Mesendoderm (in vitro differentiated cells): ENCODE measurements around the gene AKT3.
"Not testable (repeated sequence)": the region's sequence is repeated elsewhere in the genome, so short reads cannot be mapped to it uniquely, and the experiment has no call there.

Experiments
- DNase-seq: peaks from one replicate; pipeline ENCODE4 v3.0.0; 2013
- H2AK5ac ChIP-seq: 2 replicates; pipeline ENCODE4 v1.6.1; 2013; ENCODE audit warnings: low read length, inconsistent platforms
- H2BK120ac ChIP-seq: 2 replicates; pipeline ENCODE4 v1.6.1; 2013; ENCODE audit warnings: low read depth, mild to moderate bottlenecking, low read length, moderate library complexity, mixed read lengths
- H2BK15ac ChIP-seq: replicated peaks from 2 replicates; pipeline ENCODE4 v1.6.1; 2013; ENCODE audit warnings: low read depth, mild to moderate bottlenecking, moderate library complexity
- H2BK5ac ChIP-seq: 2 replicates; pipeline ENCODE4 v1.6.1; 2013; ENCODE audit warnings: low read length, inconsistent platforms
- H3K18ac ChIP-seq: 2 replicates; pipeline ENCODE4 v1.6.1; 2013; ENCODE audit warnings: mild to moderate bottlenecking, low read length, mixed read lengths
- H3K23ac ChIP-seq: one replicate; pipeline ENCODE4 v1.6.1; 2013; ENCODE audit warnings: low read length
- H3K27ac ChIP-seq: 2 replicates; pipeline ENCODE4 v1.5.1; 2013; ENCODE audit warnings: low read depth, mild to moderate bottlenecking, inconsistent platforms, low read length, moderate library complexity
- H3K27me3 ChIP-seq: 2 replicates; pipeline ENCODE4 v1.6.1; 2013; ENCODE audit warnings: low read length, control low read depth, mild to moderate bottlenecking, inconsistent platforms; ENCODE audit not compliant: insufficient read depth, poor library complexity
- H3K36me3 ChIP-seq: 2 replicates; pipeline ENCODE4 v1.6.1; 2013; ENCODE audit warnings: low read length, inconsistent platforms; ENCODE audit not compliant: control insufficient read depth, insufficient read depth
- H3K4ac ChIP-seq: one replicate; pipeline ENCODE4 v1.6.1; 2013; ENCODE audit warnings: low read depth, mild to moderate bottlenecking, low read length, moderate library complexity
- H3K4me1 ChIP-seq: 2 replicates; pipeline ENCODE4 v1.6.1; 2013; ENCODE audit warnings: low read depth, low read length, inconsistent platforms; ENCODE audit not compliant: control insufficient read depth
- H3K4me2 ChIP-seq: 2 replicates; pipeline ENCODE4 v1.6.1; 2013; ENCODE audit warnings: low read length
- H3K4me3 ChIP-seq: 2 replicates; pipeline ENCODE4 v1.5.1; 2013; ENCODE audit warnings: mild to moderate bottlenecking, low read length
- H3K56ac ChIP-seq: one replicate; pipeline ENCODE4 v1.6.1; 2013; ENCODE audit warnings: low read length
- H3K79me1 ChIP-seq: 2 replicates; pipeline ENCODE4 v1.6.1; 2013; ENCODE audit warnings: low read length, inconsistent platforms
- H3K79me2 ChIP-seq: 2 replicates; pipeline ENCODE4 v1.6.1; 2013; ENCODE audit warnings: mild to moderate bottlenecking, low read length; ENCODE audit not compliant: control insufficient read depth, insufficient read depth
- H3K9ac ChIP-seq: 2 replicates; pipeline ENCODE4 v1.6.1; 2013; ENCODE audit warnings: low read length, inconsistent platforms
- H4K5ac ChIP-seq: one replicate; pipeline ENCODE4 v1.6.1; 2013; ENCODE audit warnings: low read length
- H4K8ac ChIP-seq: one replicate; pipeline ENCODE4 v1.6.1; 2013; ENCODE audit warnings: low read depth, mild to moderate bottlenecking, control low read depth, low read length, moderate library complexity
- WGBS: extraction: QIAGEN DNeasy Blood & Tissue Kit; methylation state at CpG from one replicate; pipeline ENCODE4 v1.1.7; 2013; ENCODE audit warnings: low lambda C conversion rate, missing lambda C conversion rate; ENCODE audit not compliant: insufficient coverage; ENCODE audit errors: extremely low coverage; 5-methylcytosine and 5-hydroxymethylcytosine counted together

AKT3 gene

DNA sequence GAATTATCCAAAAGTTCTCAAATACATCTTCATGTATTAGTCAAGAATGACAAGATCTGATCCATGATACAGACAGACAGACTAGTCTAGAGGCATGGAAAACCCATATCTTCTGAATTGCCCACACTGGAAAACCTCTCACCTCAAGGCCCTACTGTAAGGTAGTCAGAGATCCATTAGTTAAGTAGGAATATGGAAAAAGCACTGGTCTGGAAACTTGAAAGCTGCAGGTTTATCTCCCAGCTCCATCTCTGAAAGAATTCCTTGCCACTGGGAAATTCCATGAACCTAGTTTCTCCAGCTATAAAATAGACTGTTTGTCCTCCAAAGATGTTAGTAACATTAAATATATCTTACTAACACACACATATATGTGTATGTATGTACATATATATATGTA, 169.2 kb downstream of the AKT3 start:
- no peak overlapping the region for H3K56ac ChIP-seq
- no peak overlapping the region for H3K18ac ChIP-seq
- DNase-seq, result peak; percentile 55
- no peak overlapping the region for H3K27ac ChIP-seq
- H3K27me3 ChIP-seq, result no peaks in the 10 kb centered on the region
- no peaks in the 10 kb centered on the region for H3K79me2 ChIP-seq
- H3K4me2 ChIP-seq, result no peak overlapping the region
- no peak overlapping the region for H2BK120ac ChIP-seq
- no peak overlapping the region for H2AK5ac ChIP-seq
- H3K23ac ChIP-seq, result no peak overlapping the region
- no peaks in the 10 kb centered on the region for H3K36me3 ChIP-seq
- no peak overlapping the region for H3K4ac ChIP-seq
- no peaks in the 10 kb centered on the region for H3K79me1 ChIP-seq
- H3K4me1 ChIP-seq, result no peaks in the 10 kb centered on the region
- H3K4me3 ChIP-seq, result no peak overlapping the region
- no peak overlapping the region for H3K9ac ChIP-seq
- no peak overlapping the region for H4K5ac ChIP-seq
- H2BK5ac ChIP-seq, result no peak overlapping the region
- H4K8ac ChIP-seq, result no peak overlapping the region
- no peak overlapping the region for H2BK15ac ChIP-seq

DNA sequence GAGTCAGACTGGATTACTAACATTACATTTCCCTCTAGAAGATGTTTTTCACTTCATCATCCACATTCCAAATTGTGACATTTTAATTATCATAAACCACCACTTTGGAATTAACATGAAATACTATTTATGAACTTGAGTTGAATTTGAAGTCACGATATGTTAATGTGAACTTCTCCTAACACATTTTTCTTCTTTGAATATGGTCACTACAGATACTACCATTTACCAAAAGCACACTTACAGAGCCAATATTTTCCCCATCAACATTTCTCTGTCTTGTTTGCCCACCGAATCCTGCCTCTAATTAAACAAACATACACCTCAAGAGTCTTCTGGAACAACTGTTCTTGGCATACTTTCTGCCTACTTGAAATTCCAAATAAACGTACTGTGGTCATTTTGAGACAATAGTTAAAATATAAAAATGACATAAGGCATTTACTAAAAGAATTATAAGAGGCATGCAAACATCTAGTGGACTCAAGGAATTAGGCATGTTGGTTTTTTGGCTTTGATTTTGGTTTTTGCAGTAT, 177.4 kb downstream of the AKT3 start:
- Histone ChIP-seq H3K27me3 (no peaks in the 10 kb centered on the region), H3K4ac (no peak overlapping the region), H4K8ac (no peak overlapping the region), H3K4me1 (no peaks in the 10 kb centered on the region), H4K5ac (no peak overlapping the region), H3K4me3 (no peak overlapping the region), H2BK120ac (no peak overlapping the region), H3K23ac (no peak overlapping the region), H3K56ac (no peak overlapping the region), H3K79me1 (no peaks in the 10 kb centered on the region), H3K18ac (no peak overlapping the region), H2BK5ac (no peak overlapping the region), H2AK5ac (no peak overlapping the region), H2BK15ac (no peak overlapping the region), H3K27ac (no peak overlapping the region), H3K79me2 (no peaks in the 10 kb centered on the region), H3K9ac (no peak overlapping the region), H3K36me3 (no peaks in the 10 kb centered on the region), H3K4me2 (no peak overlapping the region)
- no peak for DNase-seq
- WGBS, result 100% methylated on average over 1 of the region's 3 CpGs

DNA sequence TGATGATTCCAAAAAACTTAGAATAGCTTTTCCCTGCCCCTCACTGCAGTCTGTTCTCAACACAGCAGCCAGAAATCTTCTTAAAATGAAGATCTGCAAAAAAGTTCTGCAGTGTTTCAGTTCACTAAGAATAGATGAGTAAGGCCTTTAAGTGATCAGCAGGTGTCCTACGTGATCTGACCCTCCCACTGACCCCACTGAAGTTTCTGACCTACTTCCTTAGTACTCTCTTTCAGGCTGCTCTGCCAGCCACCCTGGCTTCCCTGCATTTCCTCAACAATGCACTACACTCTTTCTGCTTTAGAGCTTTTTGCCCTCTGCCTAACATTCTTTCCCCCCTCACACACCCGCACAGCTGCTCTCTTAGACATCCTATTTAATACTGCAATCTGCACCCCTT, 182.5 kb downstream of the AKT3 start:
- Histone ChIP-seq H3K79me2 (no peaks in the 10 kb centered on the region), H3K79me1 (peaks cover 2% of the 10 kb centered on the region), H3K27me3 (no peaks in the 10 kb centered on the region), H4K8ac (no peak overlapping the region), H2AK5ac (no peak overlapping the region), H2BK5ac (no peak overlapping the region), H2BK15ac (no peak overlapping the region), H3K18ac (no peak overlapping the region), H3K4me2 (no peak overlapping the region), H3K27ac (no peak overlapping the region), H2BK120ac (no peak overlapping the region), H3K9ac (no peak overlapping the region), H3K4me3 (no peak overlapping the region), H3K56ac (no peak overlapping the region), H4K5ac (no peak overlapping the region), H3K23ac (no peak overlapping the region), H3K36me3 (no peaks in the 10 kb centered on the region), H3K4ac (no peak overlapping the region), H3K4me1 (no peaks in the 10 kb centered on the region)
- no peak for DNase-seq
- no CpG with 5 or more reads among the region's 2 CpGs for WGBS

DNA sequence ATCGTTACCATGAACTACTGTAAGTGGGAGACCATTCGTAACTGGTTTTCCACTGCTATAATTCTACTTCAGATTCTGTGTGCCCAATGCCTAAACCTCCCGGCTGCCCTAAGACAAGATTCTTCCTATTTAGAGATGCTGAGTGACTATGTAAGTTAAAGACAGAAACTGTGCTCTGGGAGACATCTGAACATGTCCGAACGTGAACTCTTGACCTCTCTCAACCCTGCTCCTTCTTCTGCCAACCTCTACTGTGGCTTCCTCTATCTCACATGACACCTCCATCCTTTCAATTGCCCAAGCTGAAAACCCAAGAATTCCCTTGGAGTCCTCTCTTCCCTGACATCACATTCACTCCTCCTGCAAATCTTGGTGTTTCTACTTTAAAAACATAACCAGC, 182.9 kb downstream of the AKT3 start:
- H3K27me3 ChIP-seq, result no peaks in the 10 kb centered on the region
- no peak overlapping the region for H2BK120ac ChIP-seq
- H3K18ac ChIP-seq, result no peak overlapping the region
- no peak overlapping the region for H4K5ac ChIP-seq
- no peak overlapping the region for H3K4me3 ChIP-seq
- H2BK5ac ChIP-seq, result no peak overlapping the region
- no peak for DNase-seq
- H3K4me2 ChIP-seq, result no peak overlapping the region
- no peak overlapping the region for H2AK5ac ChIP-seq
- H3K4ac ChIP-seq, result no peak overlapping the region
- H3K9ac ChIP-seq, result no peak overlapping the region
- no peak overlapping the region for H2BK15ac ChIP-seq
- H3K27ac ChIP-seq, result no peak overlapping the region
- no peaks in the 10 kb centered on the region for H3K4me1 ChIP-seq
- WGBS, result no CpG with 5 or more reads among the region's 5 CpGs
- H3K56ac ChIP-seq, result no peak overlapping the region
- no peak overlapping the region for H4K8ac ChIP-seq
- H3K79me1 ChIP-seq, result peaks cover 2% of the 10 kb centered on the region
- no peaks in the 10 kb centered on the region for H3K36me3 ChIP-seq
- no peak overlapping the region for H3K23ac ChIP-seq
- no peaks in the 10 kb centered on the region for H3K79me2 ChIP-seq

DNA sequence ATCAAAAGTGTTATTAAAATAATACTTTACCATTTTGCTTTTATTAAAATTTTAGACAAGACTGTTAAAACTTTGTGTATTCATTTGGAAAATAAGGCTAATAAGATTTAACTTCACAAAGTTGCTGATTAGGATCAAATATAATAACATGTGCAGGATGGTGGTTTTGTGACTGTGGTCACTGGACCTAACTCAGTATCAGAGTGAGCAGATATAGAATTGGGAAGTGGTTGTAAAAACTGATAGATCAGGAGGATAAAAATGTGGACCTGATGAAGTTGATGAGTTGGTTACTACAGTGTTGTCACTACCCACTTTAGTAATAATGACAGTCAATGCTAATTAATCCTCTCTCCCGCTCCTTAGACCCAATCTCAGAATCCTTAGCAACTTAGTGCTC, 186.4 kb downstream of the AKT3 start:
- Histone ChIP-seq H3K9ac (no peak overlapping the region), H3K36me3 (no peaks in the 10 kb centered on the region), H3K27ac (no peak overlapping the region), H3K79me2 (no peaks in the 10 kb centered on the region), H2BK15ac (no peak overlapping the region), H4K5ac (no peak overlapping the region), H3K27me3 (no peaks in the 10 kb centered on the region), H3K4ac (no peak overlapping the region), H4K8ac (no peak overlapping the region), H3K79me1 (peaks cover 2% of the 10 kb centered on the region), H3K56ac (no peak overlapping the region), H3K4me2 (no peak overlapping the region), H3K23ac (no peak overlapping the region), H2BK120ac (no peak overlapping the region), H3K18ac (no peak overlapping the region), H2AK5ac (no peak overlapping the region), H3K4me1 (no peaks in the 10 kb centered on the region), H2BK5ac (no peak overlapping the region), H3K4me3 (no peak overlapping the region)
- WGBS, result no CpG with 5 or more reads among the region's 1 CpG
- DNase-seq, result no peak

DNA sequence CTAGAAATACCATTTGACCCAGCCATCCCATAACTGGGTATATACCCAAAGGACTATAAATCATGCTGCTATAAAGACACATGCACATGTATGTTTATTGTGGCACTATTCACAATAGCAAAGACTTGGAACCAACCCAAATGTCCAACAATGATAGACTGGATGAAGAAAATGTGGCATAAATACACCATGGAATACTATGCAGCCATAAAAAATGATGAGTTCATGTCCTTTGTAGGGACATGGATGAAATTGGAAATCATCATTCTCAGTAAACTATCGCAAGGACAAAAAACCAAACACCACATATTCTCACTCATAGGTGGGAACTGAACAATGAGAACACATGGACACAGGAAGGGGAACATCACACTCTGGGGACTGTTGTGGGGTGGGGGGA, 187.9 kb downstream of the AKT3 start:
- H3K79me1 ChIP-seq, H4K8ac ChIP-seq, H3K4me2 ChIP-seq, H3K23ac ChIP-seq, H2BK120ac ChIP-seq, DNase-seq, H3K27me3 ChIP-seq, H3K27ac ChIP-seq, H3K18ac ChIP-seq, H3K4me1 ChIP-seq, H4K5ac ChIP-seq, H3K79me2 ChIP-seq, H3K4me3 ChIP-seq, H3K9ac ChIP-seq, H2AK5ac ChIP-seq, H3K36me3 ChIP-seq, H3K4ac ChIP-seq, H3K56ac ChIP-seq, H2BK5ac ChIP-seq, H2BK15ac ChIP-seq: not testable (repeated sequence)
- WGBS, result no CpG with 5 or more reads among the region's 1 CpG
